22Rv1 (cell line): ENCODE data around the gene PEX26.

ENCODE experiments used
- CTCF ChIP-seq: fragments of 450-650 bp; IDR thresholded peaks from 2 replicates; pipeline ENCODE4 v1.5.1; 2017; ENCODE audit warnings: mild to moderate bottlenecking
- ZFX ChIP-seq: fragments of 450-650 bp; IDR thresholded peaks from 2 replicates; pipeline ENCODE4 v1.6.1; 2017; ENCODE audit warnings: antibody characterized with exemption, borderline replicate concordance

DNA sequence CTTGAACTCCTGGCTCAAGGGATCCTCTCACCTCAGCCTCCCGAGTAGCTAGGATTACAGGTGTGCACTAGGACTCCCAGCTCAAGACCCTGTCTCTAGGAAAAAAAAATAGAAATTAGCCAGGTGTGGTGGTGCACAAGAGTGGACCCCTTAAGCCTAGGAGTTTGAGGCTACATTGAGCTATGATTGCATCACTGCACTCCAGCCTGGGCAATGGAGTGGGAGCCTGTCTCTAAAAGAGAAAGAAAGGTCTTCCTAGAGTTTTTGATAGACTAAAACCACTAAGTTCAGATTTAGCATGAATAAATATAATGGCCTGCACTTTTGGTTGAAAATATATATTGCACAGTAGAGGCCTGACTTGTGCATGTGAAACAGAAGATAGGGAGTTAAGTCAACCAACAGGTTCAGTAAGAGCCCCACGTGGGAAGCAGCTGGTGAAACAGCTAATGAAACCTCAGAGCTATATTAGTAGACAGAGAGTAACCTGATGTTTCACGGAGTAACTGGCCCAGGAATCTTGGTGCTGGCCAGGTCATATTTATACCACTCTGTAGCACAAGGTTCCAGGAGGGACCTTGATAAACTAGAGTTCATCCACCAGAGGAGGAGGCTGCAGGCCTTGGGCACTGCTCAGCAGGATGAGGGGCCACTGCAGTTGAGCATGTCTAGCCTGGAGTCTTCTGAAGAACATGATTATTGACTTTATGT is 48.8 kb upstream of the PEX26 start:
- TF ChIP-seq CTCF = no peak
- no peak for TF ChIP-seq ZFX
